Pancreas (tissue), 10 donors: ENCODE data around the gene RNASE1. TPM values are rescaled to one million over a fixed set of nuclear protein-coding genes. Genes with fewer than 3 reads are reported as not detected.
A peak's percentile ranks its signal among the peaks of the same experiment; 100 is the strongest.

Source experiments
- ATAC-seq, 4 donors: fragments of 200-7000 bp; cut with Tn5 transposase; one replicate each; pipeline versions ENCODE4 v1.8.0 to v1.9.1; 2020; ENCODE audit warnings: mild to moderate bottlenecking in 4 of 4, moderate library complexity in 4 of 4
- DNase-seq, 6 donors: peaks; one replicate each; pipeline ENCODE4 v3.0.0-alpha.2; 2020
- FAIRE-seq: peaks from 2 replicates; lab custom pipeline; 2012; peaks lifted over from hg19 to GRCh38; lab: Jason Lieb, UNC
- H3K27ac ChIP-seq, 4 donors: fragments of 200-600 bp; sonication (generic); 1 replicate in 3 of 4; 2 replicates in 1 of 4; pipeline versions ENCODE4 v1.5.0 to v1.8.0; 2020
- H3K27me3 ChIP-seq, 4 donors: fragments of 200-600 bp; one replicate each; pipeline ENCODE4 v1.8.0; 2021
- H3K36me3 ChIP-seq, 3 donors: fragments of 200-600 bp; sonication (generic) in 1 of 3; one replicate each; pipeline versions ENCODE4 v1.5.0 to v1.8.0; 2020 to 2021
- H3K4me1 ChIP-seq, 3 donors: fragments of 200-600 bp; one replicate each; pipeline ENCODE4 v1.8.0; 2021
- H3K4me3 ChIP-seq, 4 donors: fragments of 200-600 bp; sonication (generic) in 2 of 4; one replicate each; pipeline versions ENCODE4 v1.5.0 to v1.8.0; 2020 to 2021
- H3K9me3 ChIP-seq, 4 donors: fragments of 200-600 bp; one replicate each; pipeline ENCODE4 v1.8.0; 2021
- CTCF ChIP-seq, 4 donors: fragments of 200-600 bp; sonication (generic) in 3 of 4; IDR thresholded peaks; one replicate each; pipeline versions ENCODE4 v1.5.0 to v1.8.0; 2021; ENCODE audit warnings: antibody characterized with exemption in 4 of 4
- WGBS, 2 donors: extraction: QIAGEN DNeasy Blood & Tissue Kit; methylation state at CpG; one replicate each; pipeline ENCODE4 v1.1.7; 2013; 5-methylcytosine and 5-hydroxymethylcytosine counted together
- intact Hi-C, 3 donors: fragments of 100-400 bp; cut with DNase I; formaldehyde crosslinking; loops; one replicate each; pipeline versions ENCODE4 v1.11.1 to v1.14.2; 2022
- polyA plus RNA-seq, 2 donors: library from polyadenylated mRNA; stranded (reverse); fragments of 200-250 nt; gene quantifications; one replicate each; pipeline ENCODE4 v1.2.3, GENCODE V29; 2013
- total RNA-seq, 6 donors: library from RNA; stranded (reverse); fragmentation: NEBNext Ultra II Directional in 4 of 6; extraction: Animal tissue kit (Norgen Biotek cat#: 25700) in 4 of 6; gene quantifications; one replicate each; pipeline versions ENCODE4 v1.2.1 to v1.2.4, GENCODE V29; 2021 to 2023
- donor health status: healthy with polysubstance abuse.
- donor health status: DM: no; HTN: no; CAD: no; lungs with moderate emphysema.
- donor health status: DM: no; HTN: no; CAD: no.
- donor health status: control.
- donor health status: control.
- donor health status: Bipolar disorder and iron deficiency.
- donor health status: DM: yes; HTN: yes; CAD: no.
- donor health status: DM: no; HTN: no; CAD: no.
- donor health status: DM: no; HTN: no; CAD: no.
- donor health status: DM: yes; HTN: yes; CAD: no.

RNASE1 gene
- total and polyA plus RNA-seq, 8 donors: 144 to 696 (median 351) TPM

DNA sequence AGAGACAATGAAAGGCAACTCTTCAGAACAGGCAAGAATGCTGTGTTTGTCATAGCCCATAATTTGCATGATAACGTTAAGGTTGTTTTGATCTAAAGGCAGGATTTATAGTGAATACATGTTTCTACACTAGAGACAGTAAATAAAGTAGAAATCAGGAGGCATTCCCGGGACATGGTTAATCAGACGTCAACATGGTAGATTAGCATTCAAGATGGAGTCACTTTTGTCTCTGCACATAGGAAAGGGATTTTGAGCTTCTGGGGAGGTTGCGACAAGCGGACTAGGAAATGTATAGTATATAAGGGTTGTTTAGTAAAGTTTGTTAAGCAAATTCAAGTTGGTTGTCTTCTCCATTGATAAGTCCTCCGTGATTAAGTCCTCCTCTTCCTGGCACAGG lies 2.8 kb upstream of the RNASE1 start:
- H3K36me3 ChIP-seq: no peaks in the 10 kb centered on the region
- H3K27me3 ChIP-seq: peaks cover 0 to 3% (median 0%) of the 10 kb centered on the region in 4 donors
- WGBS, 2 donors: 74 to 75% methylated on average over 6 of the region's 6 CpGs
- FAIRE-seq (no peak), DNase-seq (no peak), ATAC-seq (no peak)
- TF ChIP-seq CTCF (IDR thresholded peaks at IDR 0.05): no peak
- intact Hi-C loops: no loop called here
- H3K4me3 ChIP-seq: no peak overlapping the region
- H3K4me1 ChIP-seq: peaks cover 18 to 50% (median 32%) of the 10 kb centered on the region in 3 donors
- no peaks in the 10 kb centered on the region for H3K9me3 ChIP-seq
- H3K27ac ChIP-seq: no peak overlapping the region

GRCh38 chr14:20803223-20803622 lies 579 bp upstream of the RNASE1 start:
- TF ChIP-seq CTCF (IDR thresholded peaks at IDR 0.05): no peak
- FAIRE-seq (no peak), ATAC-seq (no peak), DNase-seq (no peak)
- no peaks in the 10 kb centered on the region for H3K36me3 ChIP-seq
- intact Hi-C loops: no loop called here
- H3K9me3 ChIP-seq: no peaks in the 10 kb centered on the region
- H3K4me3 ChIP-seq: peak overlapping the region in 2 of 4 donors; percentile 37 to 42
- peak overlapping the region; percentile 31 to 82 (median 54) for H3K27ac ChIP-seq
- 37 to 42% methylated on average over 6 to 7 of the region's 7 CpGs for WGBS, 2 donors
- peaks cover 0 to 3% (median 0%) of the 10 kb centered on the region in 4 donors for H3K27me3 ChIP-seq
- peaks cover 18 to 54% (median 19%) of the 10 kb centered on the region in 3 donors for H3K4me1 ChIP-seq

- DNase-seq (peak; percentile 63 to 82 (median 72)), FAIRE-seq (no peak)
- WGBS, 2 donors: 26 to 31% methylated on average over 9 of the region's 9 CpGs
Observed at GRCh38 chr14:20801726-20802125, 918 bp downstream of the RNASE1 start.

GRCh38 chr14:20799892-20800544 lies 2.6 kb downstream of the RNASE1 start:
- no peaks in the 10 kb centered on the region for H3K36me3 ChIP-seq
- TF ChIP-seq CTCF (IDR thresholded peaks at IDR 0.05): no peak
- H3K27ac ChIP-seq: peak overlapping the region in 3 of 4 donors; percentile 11 to 82 (median 71)
- no peaks in the 10 kb centered on the region for H3K9me3 ChIP-seq
- peaks cover 6 to 31% (median 10%) of the 10 kb centered on the region in 3 donors for H3K4me1 ChIP-seq
- H3K27me3 ChIP-seq: peaks cover 0 to 3% (median 0%) of the 10 kb centered on the region in 4 donors
- peak in 2 of 6 donors; percentile 26 to 41 for DNase-seq
- FAIRE-seq: no peak
- 17 to 23% methylated on average over 9 of the region's 9 CpGs for WGBS, 2 donors
- H3K4me3 ChIP-seq: peak overlapping the region; percentile 5 to 42 (median 27)
- ATAC-seq: peak in 3 of 4 donors; percentile 17 to 26 (median 22)
- intact Hi-C loops: no loop called here

More at GRCh38 chr14:20801726-20802125, 918 bp downstream of the RNASE1 start:
- Histone ChIP-seq H3K4me3 (peak overlapping the region; percentile 12 to 42 (median 27)), H3K36me3 (no peaks in the 10 kb centered on the region), H3K27ac (peak overlapping the region in 3 of 4 donors; percentile 13 to 82 (median 71)), H3K4me1 (peaks cover 9 to 43% (median 12%) of the 10 kb centered on the region in 3 donors), H3K9me3 (no peaks in the 10 kb centered on the region), H3K27me3 (peaks cover 0 to 3% (median 0%) of the 10 kb centered on the region in 4 donors)
- intact Hi-C loops: no loop called here
- no peak for TF ChIP-seq CTCF (IDR thresholded peaks at IDR 0.05)
- peak; percentile 65 to 81 (median 76) for ATAC-seq

GRCh38 chr14:20799456-20799891 lies 3.2 kb downstream of the RNASE1 start:
- no peaks in the 10 kb centered on the region for H3K27me3 ChIP-seq
- 8 to 10% methylated on average over 4 of the region's 4 CpGs for WGBS, 2 donors
- FAIRE-seq (no peak), DNase-seq (no peak), ATAC-seq (peak in 1 of 4 donors; percentile 17)
- intact Hi-C loops: no loop called here
- H3K4me1 ChIP-seq: peaks cover 6 to 26% (median 10%) of the 10 kb centered on the region in 3 donors
- H3K9me3 ChIP-seq: no peaks in the 10 kb centered on the region
- TF ChIP-seq CTCF (IDR thresholded peaks at IDR 0.05): no peak
- peak overlapping the region in 3 of 4 donors; percentile 17 to 42 (median 37) for H3K4me3 ChIP-seq
- H3K36me3 ChIP-seq: no peaks in the 10 kb centered on the region
- H3K27ac ChIP-seq: peak overlapping the region in 3 of 4 donors; percentile 11 to 82 (median 71)
